ENCODE results near the gene CSMD2.

CSMD2 gene

GRCh38 chr1:33962061-33962460 is 203.0 kb downstream of the CSMD2 start:
- no peak for DNase-seq (ENCODE audit: low read depth in 2 of 2)

GRCh38 chr1:33960188-33960895 is 204.7 kb downstream of the CSMD2 start:
- DNase-seq (ENCODE audit: low read depth in 2 of 2), result no peak

- DNase-seq (ENCODE audit: low read depth in 2 of 2), result no peak
These were observed 207.2 kb downstream of the CSMD2 start for GRCh38 chr1:33957854-33958253.

GRCh38 chr1:33955096-33955495 is 209.9 kb downstream of the CSMD2 start:
- DNase-seq (ENCODE audit: low read depth in 2 of 2), result no peak

GRCh38 chr1:33949570-33949969 is 215.5 kb downstream of the CSMD2 start:
- DNase-seq (ENCODE audit: low read depth in 2 of 2), result no peak

- DNase-seq (ENCODE audit: low read depth in 2 of 2), result no peak
These were observed 216.7 kb downstream of the CSMD2 start for GRCh38 chr1:33948291-33948690.

GRCh38 chr1:33946836-33947235 is 218.2 kb downstream of the CSMD2 start:
- DNase-seq (ENCODE audit: low read depth in 2 of 2), result no peak

GRCh38 chr1:33944846-33945245 is 220.2 kb downstream of the CSMD2 start:
- no peak for DNase-seq (ENCODE audit: low read depth in 2 of 2)

- DNase-seq (ENCODE audit: low read depth in 2 of 2), result no peak
These were observed 221.1 kb downstream of the CSMD2 start for GRCh38 chr1:33943978-33944377.

GRCh38 chr1:33932871-33933270 is 232.2 kb downstream of the CSMD2 start:
- no peak for DNase-seq (ENCODE audit: low read depth in 2 of 2)

- no peak for DNase-seq (ENCODE audit: low read depth in 2 of 2)
These were observed 233.9 kb downstream of the CSMD2 start for GRCh38 chr1:33931111-33931475.

- no peak for DNase-seq (ENCODE audit: low read depth in 2 of 2)
These were observed 234.5 kb downstream of the CSMD2 start for GRCh38 chr1:33930346-33931110.

- DNase-seq (ENCODE audit: low read depth in 2 of 2), result no peak
These were observed 236.8 kb downstream of the CSMD2 start for GRCh38 chr1:33928251-33928650.

GRCh38 chr1:33927721-33928120 is 237.3 kb downstream of the CSMD2 start:
- no peak for DNase-seq (ENCODE audit: low read depth in 2 of 2)

- no peak for DNase-seq (ENCODE audit: low read depth in 2 of 2)
These were observed 239.4 kb downstream of the CSMD2 start for GRCh38 chr1:33925586-33925985.

- no peak for DNase-seq (ENCODE audit: low read depth in 2 of 2)
These were observed 243.7 kb downstream of the CSMD2 start for GRCh38 chr1:33921281-33921680.

- DNase-seq (ENCODE audit: low read depth in 2 of 2), result no peak
These were observed 246.7 kb downstream of the CSMD2 start for GRCh38 chr1:33918368-33918767.

GRCh38 chr1:33916786-33917185 is 248.2 kb downstream of the CSMD2 start:
- no peak for DNase-seq (ENCODE audit: low read depth in 2 of 2)

- no peak for DNase-seq (ENCODE audit: low read depth in 2 of 2)
These were observed 250.5 kb downstream of the CSMD2 start for GRCh38 chr1:33914531-33914930.

- DNase-seq (ENCODE audit: low read depth in 2 of 2), result no peak
These were observed 256.6 kb downstream of the CSMD2 start for GRCh38 chr1:33908324-33908956.

GRCh38 chr1:33906156-33906555 is 258.9 kb downstream of the CSMD2 start:
- DNase-seq (ENCODE audit: low read depth in 2 of 2), result no peak

- DNase-seq (ENCODE audit: low read depth in 2 of 2), result no peak
These were observed 259.8 kb downstream of the CSMD2 start for GRCh38 chr1:33905241-33905640.

GRCh38 chr1:33903210-33903589 is 261.8 kb downstream of the CSMD2 start:
- DNase-seq (ENCODE audit: low read depth in 2 of 2), result no peak

Data from activated CD8-positive, alpha-beta memory T cell treated with anti-CD3 and anti-CD28 coated beads for 4 hours (primary cell).